Measurements from ENCODE around the gene MRC2.
"Not testable (repeated sequence)": the region's sequence is repeated elsewhere in the genome, so short reads cannot be mapped to it uniquely, and the experiment has no call there.

Gene MRC2, protein sequence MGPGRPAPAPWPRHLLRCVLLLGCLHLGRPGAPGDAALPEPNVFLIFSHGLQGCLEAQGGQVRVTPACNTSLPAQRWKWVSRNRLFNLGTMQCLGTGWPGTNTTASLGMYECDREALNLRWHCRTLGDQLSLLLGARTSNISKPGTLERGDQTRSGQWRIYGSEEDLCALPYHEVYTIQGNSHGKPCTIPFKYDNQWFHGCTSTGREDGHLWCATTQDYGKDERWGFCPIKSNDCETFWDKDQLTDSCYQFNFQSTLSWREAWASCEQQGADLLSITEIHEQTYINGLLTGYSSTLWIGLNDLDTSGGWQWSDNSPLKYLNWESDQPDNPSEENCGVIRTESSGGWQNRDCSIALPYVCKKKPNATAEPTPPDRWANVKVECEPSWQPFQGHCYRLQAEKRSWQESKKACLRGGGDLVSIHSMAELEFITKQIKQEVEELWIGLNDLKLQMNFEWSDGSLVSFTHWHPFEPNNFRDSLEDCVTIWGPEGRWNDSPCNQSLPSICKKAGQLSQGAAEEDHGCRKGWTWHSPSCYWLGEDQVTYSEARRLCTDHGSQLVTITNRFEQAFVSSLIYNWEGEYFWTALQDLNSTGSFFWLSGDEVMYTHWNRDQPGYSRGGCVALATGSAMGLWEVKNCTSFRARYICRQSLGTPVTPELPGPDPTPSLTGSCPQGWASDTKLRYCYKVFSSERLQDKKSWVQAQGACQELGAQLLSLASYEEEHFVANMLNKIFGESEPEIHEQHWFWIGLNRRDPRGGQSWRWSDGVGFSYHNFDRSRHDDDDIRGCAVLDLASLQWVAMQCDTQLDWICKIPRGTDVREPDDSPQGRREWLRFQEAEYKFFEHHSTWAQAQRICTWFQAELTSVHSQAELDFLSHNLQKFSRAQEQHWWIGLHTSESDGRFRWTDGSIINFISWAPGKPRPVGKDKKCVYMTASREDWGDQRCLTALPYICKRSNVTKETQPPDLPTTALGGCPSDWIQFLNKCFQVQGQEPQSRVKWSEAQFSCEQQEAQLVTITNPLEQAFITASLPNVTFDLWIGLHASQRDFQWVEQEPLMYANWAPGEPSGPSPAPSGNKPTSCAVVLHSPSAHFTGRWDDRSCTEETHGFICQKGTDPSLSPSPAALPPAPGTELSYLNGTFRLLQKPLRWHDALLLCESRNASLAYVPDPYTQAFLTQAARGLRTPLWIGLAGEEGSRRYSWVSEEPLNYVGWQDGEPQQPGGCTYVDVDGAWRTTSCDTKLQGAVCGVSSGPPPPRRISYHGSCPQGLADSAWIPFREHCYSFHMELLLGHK (N-terminal part only)

DNA sequence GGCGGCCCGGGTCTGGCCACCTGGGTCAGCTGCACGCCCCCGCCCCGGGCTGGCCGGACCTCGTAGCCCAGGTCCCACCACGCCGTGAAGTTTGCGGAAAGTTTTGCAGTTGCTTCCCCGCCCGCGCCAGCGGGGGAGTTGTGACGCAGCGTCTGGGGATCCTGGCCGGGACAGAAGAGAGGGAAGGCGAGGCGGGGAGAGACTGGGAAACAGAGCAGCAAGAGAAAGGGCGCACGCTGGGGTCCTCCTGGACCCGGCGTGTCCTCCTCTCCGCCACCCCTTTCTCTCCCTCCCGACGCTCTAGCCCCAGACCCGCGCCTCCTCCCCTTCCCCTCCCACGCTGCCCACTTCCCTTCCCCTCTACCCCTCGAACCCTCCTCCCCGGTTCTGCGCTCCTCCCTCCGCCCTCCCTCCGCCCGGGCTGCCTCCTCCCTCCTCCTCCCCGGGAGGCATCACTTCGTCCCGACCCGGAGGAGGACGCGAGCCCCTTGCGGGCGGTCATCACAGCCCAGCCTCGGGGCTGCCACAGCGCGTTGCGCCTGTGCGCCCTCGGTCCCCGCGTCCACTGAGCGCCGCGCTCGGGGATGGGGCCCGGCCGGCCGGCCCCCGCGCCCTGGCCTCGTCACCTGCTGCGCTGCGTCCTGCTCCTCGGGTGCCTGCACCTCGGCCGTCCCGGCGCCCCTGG is at the start of gene MRC2:
Gene MRC2 (plus strand): TSS at position 452 of the 685 bp plus-strand sequence. CDS start 133 bp downstream, at position 585.
- peak; percentile 48 for DNase-seq

GRCh38 chr17:62578757-62579487 is 48.5 kb upstream of the MRC2 start:
- DNase-seq = no peak

DNA sequence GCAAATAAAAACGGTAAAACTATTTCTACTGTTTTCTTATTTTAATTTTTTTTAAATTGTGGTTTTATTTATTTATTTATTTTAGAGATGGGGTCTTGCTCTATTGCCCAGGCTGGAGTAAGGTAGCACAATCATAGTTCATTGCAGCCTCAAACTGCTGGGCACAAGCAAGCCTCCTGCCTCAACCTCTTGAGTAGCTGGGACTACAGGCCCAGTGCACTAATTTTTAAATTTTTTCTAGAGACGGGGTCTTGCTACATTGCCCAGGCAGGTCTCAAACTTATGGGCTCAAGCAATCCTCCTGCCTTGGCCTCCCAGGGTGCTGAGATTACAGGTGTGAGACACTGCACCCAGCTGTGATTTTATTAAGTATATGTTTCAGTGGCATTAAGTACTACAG is 46.5 kb upstream of the MRC2 start:
- no peak for DNase-seq

GRCh38 chr17:62581764-62582163 is 45.7 kb upstream of the MRC2 start:
- no peak for DNase-seq

DNA sequence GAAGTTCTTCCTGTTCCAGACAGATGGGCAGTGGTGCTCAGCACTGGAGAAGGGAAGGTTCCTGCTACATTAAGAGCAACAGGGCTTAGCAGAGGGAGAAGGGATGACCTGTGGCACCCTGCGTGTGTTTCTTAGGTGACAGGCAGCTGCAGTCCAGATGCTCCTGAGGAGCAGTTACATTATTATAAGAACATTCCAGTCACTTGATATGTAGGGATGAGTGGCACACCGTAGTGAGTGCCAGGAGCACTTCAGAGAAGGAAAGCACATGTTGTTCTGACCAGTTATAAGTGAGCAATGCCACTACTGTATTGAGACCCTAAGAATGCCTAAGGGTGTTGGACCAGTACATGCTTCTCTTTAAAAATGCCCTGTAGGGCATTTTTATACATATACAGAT is 39.9 kb upstream of the MRC2 start:
- DNase-seq = no peak

DNA sequence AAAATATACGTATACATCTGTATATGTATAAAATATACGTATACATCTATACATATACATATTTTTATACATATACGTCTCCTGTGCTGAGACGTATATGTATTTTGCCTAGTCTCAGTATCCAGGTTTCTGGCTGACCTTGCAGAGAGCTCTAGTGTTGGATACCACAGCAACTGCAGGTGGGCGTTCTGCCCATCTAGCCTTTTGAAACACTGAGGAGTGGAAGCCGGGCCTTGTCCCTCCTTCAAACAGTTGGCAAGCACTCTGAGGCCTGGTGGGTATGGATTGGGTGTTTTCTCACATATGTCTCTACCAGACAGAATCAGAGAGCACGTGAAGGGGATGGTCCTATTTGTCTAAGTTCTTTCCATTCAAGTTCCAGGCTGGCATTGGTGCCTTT is 39.4 kb upstream of the MRC2 start:
- DNase-seq = no peak

- no peak for DNase-seq
Observed at GRCh38 chr17:62591333-62591732, 36.1 kb upstream of the MRC2 start.

- not testable (repeated sequence) for DNase-seq
Observed at GRCh38 chr17:62591822-62592221, 35.6 kb upstream of the MRC2 start.

GRCh38 chr17:62592341-62593099 is 35.0 kb upstream of the MRC2 start:
- no peak for DNase-seq

DNA sequence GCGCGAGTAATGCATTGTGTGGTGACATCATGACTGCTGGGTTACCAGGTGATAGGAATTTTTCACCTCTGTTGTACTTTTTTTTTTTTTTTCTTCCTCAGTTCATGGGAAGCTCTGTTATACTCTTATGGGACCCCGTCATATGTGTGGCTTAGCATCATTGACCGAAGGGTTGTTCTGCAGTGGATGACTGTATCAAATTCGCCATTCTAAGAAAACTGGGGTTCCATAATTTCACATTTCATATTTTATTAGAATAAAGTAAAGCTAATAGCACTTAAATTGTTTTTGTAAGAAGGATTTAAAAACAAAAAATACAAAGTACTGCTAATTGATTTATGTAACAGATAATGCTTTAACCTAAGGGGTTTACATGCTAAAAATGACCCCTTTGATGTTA is 32.0 kb upstream of the MRC2 start:
- DNase-seq = no peak

GRCh38 chr17:62596662-62597061 is 30.8 kb upstream of the MRC2 start:
- no peak for DNase-seq

DNA sequence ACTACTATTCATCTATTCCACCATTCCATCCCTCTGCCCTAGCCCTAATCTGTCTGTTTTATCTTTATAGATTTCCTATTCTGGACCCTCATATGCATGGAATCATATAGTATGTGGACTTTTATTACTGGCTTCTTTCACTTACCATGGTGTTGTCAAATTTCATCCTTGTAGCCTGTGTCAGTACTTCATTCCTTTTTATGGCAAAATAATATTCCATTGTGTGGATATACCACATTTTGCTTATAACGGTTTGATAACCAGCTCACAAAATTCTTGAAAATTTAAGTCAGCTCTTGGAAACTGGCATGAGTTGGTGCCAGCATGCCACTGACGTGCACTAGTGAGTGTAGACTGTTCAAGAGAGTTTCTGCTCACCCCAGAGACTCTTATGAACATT is 30.3 kb upstream of the MRC2 start:
- no peak for DNase-seq

DNA sequence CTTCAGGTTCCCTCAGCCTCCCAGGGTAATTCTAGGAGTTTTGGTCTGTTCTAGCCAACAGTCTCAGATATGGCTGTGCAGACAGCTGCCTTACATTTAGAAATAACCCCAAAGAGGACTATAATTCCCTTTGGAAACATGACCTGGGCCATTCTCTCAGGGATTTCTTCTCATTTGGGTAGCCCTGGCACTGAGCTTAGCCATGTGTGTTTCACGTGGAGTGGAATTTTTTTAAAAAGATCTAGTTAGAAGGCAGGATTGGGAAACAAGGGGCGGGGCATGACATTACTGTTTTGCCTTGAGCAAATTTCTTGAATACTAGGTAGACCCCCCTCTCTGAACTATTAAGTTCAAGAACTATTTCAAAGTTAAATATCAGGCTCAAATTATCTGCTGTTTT is 29.6 kb upstream of the MRC2 start:
- DNase-seq = no peak

DNA sequence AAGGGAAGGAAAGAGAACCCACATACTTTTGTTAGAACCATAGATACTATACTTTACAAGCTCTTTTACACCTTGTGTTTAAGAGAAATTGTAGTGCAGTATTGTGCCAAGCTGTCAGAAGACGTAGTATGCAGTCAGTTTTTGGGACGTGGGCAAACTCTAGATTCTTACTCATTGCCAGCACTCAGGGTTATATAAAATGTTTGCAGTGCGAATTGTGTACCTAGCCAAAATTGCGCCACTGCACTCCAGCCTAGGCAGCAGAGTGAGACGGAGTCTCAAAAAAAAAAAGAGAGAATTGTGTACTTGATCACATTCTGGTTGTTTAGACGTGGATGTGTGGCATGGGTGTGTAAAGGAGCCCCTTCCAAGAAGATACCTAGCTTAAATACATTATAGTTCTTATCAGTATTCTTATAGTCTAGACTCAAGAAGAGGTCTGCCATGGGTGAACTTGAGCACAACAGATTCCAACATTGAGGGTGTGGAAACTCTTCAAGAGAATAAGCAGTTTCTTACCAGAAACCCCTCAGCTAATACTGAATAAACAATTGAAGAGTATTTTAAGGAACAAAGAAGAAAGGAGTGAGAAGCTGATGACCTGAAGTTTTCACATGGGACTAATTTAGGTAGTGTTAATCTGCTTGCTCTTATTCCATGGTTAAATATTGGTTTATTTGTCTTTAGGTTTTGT is 27.4 kb upstream of the MRC2 start:
- DNase-seq = no peak

DNA sequence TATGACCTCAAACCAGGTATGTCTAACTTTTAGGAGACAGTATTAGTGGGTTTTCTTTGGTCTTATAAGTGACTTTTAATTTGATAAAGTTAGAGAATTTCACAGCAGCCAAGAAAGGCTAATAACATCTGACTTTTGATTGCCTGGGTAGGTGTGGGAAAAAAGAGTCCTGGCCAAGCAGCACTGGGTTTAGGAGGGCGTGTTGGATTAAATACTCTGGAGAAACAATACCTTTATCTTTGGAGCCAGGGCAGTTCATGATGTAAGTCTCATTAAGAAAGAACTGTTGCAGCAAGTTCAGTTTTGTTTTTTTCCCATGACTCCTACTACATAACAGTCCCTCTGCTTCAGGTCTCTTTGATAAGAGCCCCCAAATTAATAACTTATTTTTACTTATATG is 26.7 kb upstream of the MRC2 start:
- no peak for DNase-seq

DNA sequence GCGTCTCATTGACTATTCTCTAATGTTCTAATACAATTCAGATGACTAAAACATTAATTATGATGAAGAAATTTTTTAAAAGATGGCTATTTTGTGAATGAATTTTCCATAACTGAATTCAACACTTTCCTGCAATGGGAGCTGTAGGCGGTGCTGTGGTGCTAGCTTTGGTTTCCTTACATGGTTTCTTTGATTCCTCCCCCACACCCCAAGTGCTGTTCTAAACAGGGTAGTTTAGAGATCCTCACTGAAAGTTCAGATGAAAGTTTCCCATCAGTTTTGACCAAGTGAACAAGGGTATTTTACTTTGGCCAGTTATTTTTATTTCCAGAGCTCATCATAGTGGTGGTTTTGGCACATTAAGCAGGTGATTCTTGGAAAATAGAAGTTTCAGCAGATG is 26.0 kb upstream of the MRC2 start:
- no peak for DNase-seq

DNA sequence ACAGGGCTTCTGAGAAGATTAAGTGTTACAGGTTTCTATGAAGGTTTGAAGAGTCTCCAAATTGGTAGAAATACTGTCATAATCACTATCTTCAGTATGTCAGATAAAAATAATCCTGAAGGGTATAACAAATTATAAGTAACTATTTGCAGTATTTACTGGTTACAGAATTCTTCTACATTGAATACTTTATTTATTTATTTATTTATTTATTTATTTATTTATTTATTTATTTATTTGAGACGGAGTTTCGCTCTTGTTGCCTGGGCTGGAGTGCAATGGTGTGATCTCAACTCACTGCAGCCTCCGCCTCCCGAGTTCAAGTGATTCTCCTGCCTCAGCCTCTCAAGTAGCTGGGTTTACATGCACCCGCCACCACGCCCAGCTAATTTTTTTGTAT is 23.7 kb upstream of the MRC2 start:
- DNase-seq = not testable (repeated sequence)

GRCh38 chr17:62605588-62605987 is 21.9 kb upstream of the MRC2 start:
- no peak for DNase-seq

DNA sequence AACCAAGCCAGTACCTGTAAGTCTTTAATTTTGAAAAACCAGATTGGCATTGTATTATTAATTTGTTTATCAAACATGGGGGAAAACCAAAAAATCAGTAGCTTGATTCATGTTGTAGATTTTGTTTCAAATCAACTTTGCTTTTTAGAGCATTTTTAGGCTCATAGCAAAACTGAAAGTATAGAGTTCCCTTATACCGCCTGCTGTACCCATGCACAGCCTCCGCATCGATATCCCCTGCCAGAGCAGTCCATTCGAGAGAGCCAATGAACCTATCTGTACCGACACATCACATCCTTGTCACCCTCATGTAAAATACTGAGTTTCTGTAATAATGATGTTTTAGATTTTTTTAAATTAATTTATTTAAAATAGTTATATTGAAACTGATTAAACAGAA is 16.2 kb upstream of the MRC2 start:
- no peak for DNase-seq

DNA sequence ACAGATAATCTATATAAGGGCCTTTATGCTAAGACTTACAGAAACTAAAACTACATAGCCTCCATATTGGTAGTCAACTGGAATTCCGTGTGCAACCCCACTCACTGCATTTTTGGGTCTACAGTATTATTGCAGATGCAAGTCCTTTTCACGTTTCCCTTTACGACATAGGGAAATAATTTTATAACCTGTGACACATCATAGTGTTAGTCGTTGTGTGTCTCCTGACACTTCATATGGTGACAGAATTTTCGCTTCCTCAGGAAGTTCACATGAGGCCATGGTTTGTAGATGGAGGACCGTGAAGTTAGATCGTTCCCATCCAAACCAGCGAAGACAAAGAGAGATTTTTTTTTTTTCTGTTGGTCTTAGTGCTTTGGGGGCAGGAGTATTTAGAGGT is 15.7 kb upstream of the MRC2 start:
- DNase-seq = no peak
